ENCODE measurements around the gene HGF. TPM values are rescaled to one million over a fixed set of nuclear protein-coding genes. Genes with fewer than 3 reads are reported as not detected.

HGF gene
- total and polyA plus RNA-seq, 10 of the 15 experiments (the other 5 are each of a cell fraction or from before 2014, with no cell fraction given), result 0.10 to 1.7 (median 0.99) TPM

- WGBS (ENCODE audit: insufficient coverage, insufficient replicate concordance, low lambda C conversion rate, missing lambda C conversion rate), result no CpG with 5 or more reads among the region's 5 CpGs
- Histone ChIP-seq H3K4me2 (ENCODE audit: control insufficient read depth, insufficient read depth) (no peak overlapping the region), H3K9ac (ENCODE audit: control insufficient read depth, insufficient read depth, low read length) (no peak overlapping the region), H4K20me1 (ENCODE audit: control insufficient read depth, insufficient read depth) (no peaks in the 10 kb centered on the region), H3K4me3 (no peak overlapping the region), H3K4me1 (ENCODE audit: control insufficient read depth, insufficient read depth, low read length) (no peaks in the 10 kb centered on the region), H3K9me3 (replicated peaks; ENCODE audit: control insufficient read depth, insufficient read depth, low read length) (no peaks in the 10 kb centered on the region), H3K79me2 (ENCODE audit: control insufficient read depth, insufficient read depth, low read length) (no peaks in the 10 kb centered on the region), H3K27me3 (replicated peaks in 1 of 2; ENCODE audit: control insufficient read depth in 2 of 2, insufficient read depth in 2 of 2, low read length in 1 of 2) (no peaks in the 10 kb centered on the region), H3K36me3 (ENCODE audit: control insufficient read depth in 2 of 2, insufficient read depth in 2 of 2, low read length in 1 of 2) (no peaks in the 10 kb centered on the region), H2AFZ (ENCODE audit: control insufficient read depth, low read depth, low read length) (no peak overlapping the region), H3K27ac (ENCODE audit: control insufficient read depth, insufficient read depth) (no peak overlapping the region)
- intact Hi-C loops (cut with micrococcal nuclease; ENCODE audit: unreplicated experiment), result no loop called here
- ChIA-PET POLR2A (no interaction called here), SMC1A (ENCODE audit: uncharacterized antibody, unreplicated experiment) (no interaction called here), CTCF (interaction anchor here (0.6 to 0.7 kb wide), 2 partner anchors 10 to 147 kb away, joined by 3 read pairs; no protein-coding TSS in a partner anchor), RAD21 (ENCODE audit: unreplicated experiment) (no interaction called here)
- BruUV-seq (replicated peaks), result no TSS peak
- no peak for ATAC-seq
- in situ Hi-C loops (cut with MboI), result no loop called here
- no peak for FAIRE-seq
- no peak for DNase-seq (ENCODE audit: low read depth, low spot score)
- no peak for TF ChIP-seq SUPT20H (IDR thresholded peaks at IDR 0.05; ENCODE audit: borderline replicate concordance, control insufficient read depth, low read depth, low read length)
- no peak for TF ChIP-seq RFX5 (IDR thresholded peaks at IDR 0.05; ENCODE audit: low read depth, low read length)
- TF ChIP-seq SMAD1 (IDR thresholded peaks at IDR 0.05; ENCODE audit: low read depth, partially characterized antibody), result no peak
- TF ChIP-seq, protein P1, sequence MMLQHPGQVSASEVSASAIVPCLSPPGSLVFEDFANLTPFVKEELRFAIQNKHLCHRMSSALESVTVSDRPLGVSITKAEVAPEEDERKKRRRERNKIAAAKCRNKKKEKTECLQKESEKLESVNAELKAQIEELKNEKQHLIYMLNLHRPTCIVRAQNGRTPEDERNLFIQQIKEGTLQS (IDR thresholded peaks at IDR 0.05; ENCODE audit: borderline replicate concordance, extremely low read depth, low read depth, low read length), result no peak
- no peak for TF ChIP-seq RB1 (IDR thresholded peaks at IDR 0.05; ENCODE audit: borderline replicate concordance)
- no peak for TF ChIP-seq RCOR1 (conservative IDR thresholded peaks at IDR 0.05; ENCODE audit: low read depth, low read length)
- TF ChIP-seq SKIL (IDR thresholded peaks at IDR 0.05; ENCODE audit: low read depth, poor library complexity, severe bottlenecking), result no peak
- no peak for TF ChIP-seq ZZZ3 (IDR thresholded peaks at IDR 0.05; ENCODE audit: control insufficient read depth, insufficient read length, low read depth)
- TF ChIP-seq HDAC2 (IDR thresholded peaks at IDR 0.05), result no peak
- TF ChIP-seq HDAC6 (IDR thresholded peaks at IDR 0.05; ENCODE audit: unreplicated experiment), result no peak
- TF ChIP-seq NRF1 (conservative IDR thresholded peaks at IDR 0.05; ENCODE audit: low read depth, low read length), result no peak
- TF ChIP-seq BHLHE40 (IDR thresholded peaks at IDR 0.05; ENCODE audit: borderline replicate concordance in 1 of 2, low read depth in 2 of 2, low read length in 1 of 2), result no peak
- TF ChIP-seq CREM (IDR thresholded peaks at IDR 0.05; ENCODE audit: low read depth), result no peak
- no peak for TF ChIP-seq MEF2B (IDR thresholded peaks at IDR 0.05; ENCODE audit: partially characterized antibody, poor library complexity, severe bottlenecking)
- TF ChIP-seq BACH1 (IDR thresholded peaks at IDR 0.05; ENCODE audit: borderline replicate concordance), result no peak
- no peak for TF ChIP-seq ZNF24 (IDR thresholded peaks at IDR 0.05)
Measured at GRCh38 chr7:81811956-81812865, 42.4 kb upstream of the HGF start.

Measured in GM12878 (cell line).